NCI-H82 treated with DMSO at 0.1 percent for 48 hours (cell line): Measurements from ENCODE around the gene ADGRG3.
"Not testable (repeated sequence)": the region's sequence is repeated elsewhere in the genome, so short reads cannot be mapped to it uniquely, and the experiment has no call there.

Experiments
- DNase-seq: peaks from one replicate; lab custom pipeline; 2025; ENCODE audit not compliant: unreplicated experiment; lab: John Stamatoyannopoulos, UW

Gene ADGRG3

DNA sequence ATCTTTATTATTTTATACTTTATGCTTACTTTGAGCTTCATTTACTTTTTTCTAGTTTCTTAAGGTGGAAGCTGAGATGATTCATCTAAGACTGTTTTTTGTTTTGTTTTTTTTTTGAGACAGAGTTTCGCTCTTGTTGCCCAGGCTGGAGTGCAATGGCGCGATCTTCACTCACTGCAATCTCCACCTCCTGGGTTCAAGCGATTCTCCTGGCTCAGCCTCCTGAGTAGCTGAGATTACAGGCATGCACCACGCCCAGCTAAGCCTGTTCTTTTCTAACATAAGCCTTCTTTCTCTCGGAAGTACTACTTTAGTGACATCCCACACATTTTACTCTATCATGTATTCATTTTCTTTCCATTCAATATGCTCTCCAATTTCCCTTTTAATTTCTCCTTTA is 44.5 kb downstream of the ADGRG3 start:
- DNase-seq: not testable (repeated sequence)

DNA sequence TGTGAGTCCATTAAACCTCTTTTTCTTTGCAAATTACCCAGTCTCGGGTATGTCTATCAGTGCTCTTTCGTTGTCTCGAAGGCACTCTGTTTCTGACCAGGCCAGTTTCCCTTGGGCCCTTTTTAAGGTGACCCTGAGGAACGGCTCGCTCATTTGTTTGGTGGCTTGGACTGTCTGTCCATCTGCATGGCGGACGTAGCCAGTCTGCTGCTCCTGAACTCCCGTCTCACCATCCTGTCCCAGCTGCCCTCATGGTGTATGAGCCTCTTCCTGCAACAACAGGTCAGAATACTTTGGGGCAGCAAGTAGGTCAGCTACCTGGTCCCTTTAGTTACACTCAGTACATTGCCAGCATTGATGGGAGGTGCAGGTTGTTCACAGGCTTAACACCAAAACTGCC is 45.5 kb downstream of the ADGRG3 start:
- no peak for DNase-seq

DNA sequence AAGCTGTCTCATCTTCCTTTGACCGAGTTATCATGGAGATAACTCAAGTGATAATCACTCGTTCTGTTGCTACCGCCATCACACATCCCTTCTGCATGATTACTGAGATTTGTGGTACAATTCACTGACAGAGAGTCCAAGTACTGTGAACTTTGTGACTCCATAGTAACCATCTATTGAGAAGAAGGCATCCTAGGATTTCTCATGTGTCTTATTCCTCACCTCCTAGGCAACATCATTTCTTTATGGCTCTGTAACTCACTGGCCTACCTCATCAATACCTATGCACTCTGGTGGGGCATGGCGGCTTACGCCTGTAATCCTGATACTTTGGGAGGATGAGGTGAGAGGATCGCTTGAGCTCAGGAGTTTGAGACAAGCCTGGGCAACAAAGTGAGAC is 45.9 kb downstream of the ADGRG3 start:
- no peak for DNase-seq

DNA sequence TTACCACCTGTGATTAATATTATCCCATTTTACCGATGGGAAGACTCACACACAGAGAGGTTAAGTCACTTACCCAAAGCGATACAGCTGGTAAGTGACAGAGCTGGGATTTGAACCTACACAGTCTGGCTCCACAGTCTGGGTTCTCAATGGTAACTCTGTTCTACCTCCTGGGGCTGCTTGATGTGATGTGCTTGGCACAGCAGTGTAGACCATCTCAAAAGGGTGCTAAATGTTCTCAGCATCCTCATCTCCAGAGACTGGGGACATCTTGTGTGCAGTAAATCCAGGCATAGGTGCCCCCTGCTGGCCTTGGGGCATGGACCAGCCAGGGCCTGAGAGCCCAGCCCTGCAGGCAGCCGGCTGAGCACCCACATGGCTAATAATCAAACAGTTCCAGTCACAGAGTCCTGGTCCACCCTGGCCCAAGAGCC is 52.1 kb downstream of the ADGRG3 start:
- no peak for DNase-seq

DNA sequence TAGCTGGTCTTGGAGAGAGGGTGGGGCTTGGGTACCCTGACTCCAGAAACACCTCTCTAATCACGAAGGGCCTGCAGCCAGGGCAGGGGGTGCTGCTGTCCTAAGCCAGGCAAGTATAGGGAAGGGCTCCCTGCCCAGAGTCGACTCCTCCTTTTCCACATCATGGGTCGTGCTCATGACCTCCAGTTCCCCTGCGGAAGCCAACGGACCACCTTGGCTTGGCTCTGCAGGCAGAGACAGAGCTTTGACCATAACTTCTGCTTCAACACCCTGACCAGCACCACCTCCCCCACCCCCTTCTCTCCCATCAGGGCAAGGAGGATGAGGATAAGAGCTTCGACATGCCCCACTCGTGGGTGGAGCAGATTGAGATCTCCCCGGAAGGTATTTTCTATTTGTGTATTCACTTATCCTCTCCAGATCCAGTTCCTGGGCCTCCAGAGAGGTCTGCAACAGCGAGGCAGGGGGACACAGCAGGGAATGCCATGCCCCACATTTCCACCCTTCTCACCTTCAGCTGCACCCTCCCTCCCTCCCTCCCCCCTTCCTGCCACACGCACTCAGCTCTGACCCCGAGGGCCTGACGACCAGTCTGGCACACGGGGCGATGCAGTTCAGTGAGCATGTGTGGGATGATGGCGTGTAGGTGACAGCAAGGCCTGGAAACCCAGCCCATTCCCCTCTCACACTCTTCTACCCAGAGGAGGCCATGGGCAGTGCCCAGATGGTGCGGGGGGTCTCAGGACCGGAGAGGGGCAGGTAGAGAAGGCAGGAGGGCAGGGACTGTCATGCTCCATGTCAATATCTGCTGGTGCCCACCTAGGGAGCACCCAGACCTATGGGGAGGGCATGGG is 53.5 kb downstream of the ADGRG3 start:
- DNase-seq: no peak

DNA sequence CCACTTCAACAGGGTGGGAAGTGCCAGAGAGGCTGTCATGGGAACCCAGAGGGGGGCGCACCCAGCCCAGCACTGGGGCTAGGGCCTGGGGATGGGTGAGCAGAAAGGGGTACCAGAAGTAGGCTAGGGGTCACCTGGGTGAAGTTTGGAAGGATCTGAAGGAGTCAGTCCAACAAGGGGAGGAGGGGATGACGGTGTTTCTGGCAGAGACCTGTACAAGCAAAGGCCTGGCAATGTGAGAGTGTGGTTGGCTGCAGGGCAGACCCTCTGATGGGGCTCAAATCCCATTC is 54.0 kb downstream of the ADGRG3 start:
- no peak for DNase-seq

DNA sequence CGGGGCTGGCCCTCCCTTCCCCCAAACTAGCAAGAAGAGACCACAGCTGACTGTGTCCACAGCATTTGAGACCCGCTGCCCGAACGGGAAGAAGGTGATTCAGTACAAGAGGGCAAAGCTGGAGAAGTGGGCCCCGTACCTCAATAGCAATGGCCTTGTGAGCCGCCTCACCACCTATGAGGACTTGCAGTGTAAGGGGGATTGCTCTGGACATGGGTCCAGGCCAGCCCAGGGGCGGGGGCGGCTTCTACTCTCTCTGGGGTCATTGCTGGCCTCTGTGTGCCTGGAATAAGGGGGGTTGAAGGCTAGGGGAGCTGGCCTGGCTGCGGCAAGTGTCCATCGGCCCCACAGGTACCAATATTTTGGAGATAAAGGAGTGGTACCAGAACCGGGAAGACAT is 54.5 kb downstream of the ADGRG3 start:
- no peak for DNase-seq

DNA sequence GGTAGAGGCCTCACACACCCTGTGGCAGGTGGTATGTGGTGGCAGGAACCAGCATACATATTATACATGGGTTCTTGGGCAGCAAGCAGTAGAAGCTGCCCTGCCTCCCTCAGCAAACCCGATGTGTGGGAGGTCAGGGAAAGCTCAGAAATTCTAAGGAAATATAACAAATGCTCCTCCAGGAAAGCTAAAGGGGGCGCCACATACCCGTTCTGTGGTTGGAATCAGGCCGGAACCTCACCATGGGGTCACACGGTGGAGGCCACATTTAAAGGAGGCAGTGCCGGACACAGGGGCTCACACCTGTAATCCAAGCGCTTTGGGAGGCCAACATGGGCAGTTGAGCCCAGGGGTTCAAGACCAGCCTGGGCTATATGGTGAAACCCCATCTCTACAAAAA is 55.1 kb downstream of the ADGRG3 start:
- no peak for DNase-seq

DNA sequence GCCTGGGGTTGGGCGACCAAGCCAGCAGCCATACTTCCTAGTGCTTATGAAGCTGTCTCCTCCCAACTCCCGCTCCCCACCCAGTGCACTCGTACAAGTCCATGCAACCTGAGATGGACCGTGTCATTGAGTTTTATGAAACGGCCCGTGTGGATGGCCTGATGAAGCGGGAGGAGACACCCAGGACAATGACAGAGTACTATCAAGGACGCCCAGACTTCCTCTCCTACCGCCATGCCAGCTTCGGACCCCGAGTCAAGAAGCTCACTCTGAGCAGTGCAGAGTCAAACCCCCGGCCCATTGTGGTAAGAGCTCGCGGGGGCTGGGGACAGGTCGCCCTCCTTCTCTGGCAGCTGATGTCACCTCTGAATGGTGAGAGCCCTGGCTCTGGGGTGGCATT is 56.4 kb downstream of the ADGRG3 start:
- DNase-seq: no peak

DNA sequence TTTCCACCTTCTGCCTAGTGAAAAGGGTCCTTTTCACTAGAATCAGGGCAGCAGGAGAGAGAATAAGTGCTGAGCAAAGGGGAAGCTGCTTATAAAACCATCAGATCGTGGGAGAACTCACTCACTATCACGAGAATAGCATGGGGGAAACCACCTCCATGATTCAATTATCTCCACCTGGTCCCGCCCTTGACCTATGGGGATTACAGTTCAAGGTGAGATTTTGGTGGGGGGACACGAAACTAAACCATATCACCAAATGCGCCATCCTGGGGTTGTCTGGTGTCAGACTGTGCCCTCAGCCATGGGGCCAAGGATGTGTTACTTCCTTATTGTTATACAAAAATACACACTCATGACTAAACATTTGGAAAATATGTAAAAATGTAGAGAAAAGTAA is 57.0 kb downstream of the ADGRG3 start:
- no peak for DNase-seq

DNA sequence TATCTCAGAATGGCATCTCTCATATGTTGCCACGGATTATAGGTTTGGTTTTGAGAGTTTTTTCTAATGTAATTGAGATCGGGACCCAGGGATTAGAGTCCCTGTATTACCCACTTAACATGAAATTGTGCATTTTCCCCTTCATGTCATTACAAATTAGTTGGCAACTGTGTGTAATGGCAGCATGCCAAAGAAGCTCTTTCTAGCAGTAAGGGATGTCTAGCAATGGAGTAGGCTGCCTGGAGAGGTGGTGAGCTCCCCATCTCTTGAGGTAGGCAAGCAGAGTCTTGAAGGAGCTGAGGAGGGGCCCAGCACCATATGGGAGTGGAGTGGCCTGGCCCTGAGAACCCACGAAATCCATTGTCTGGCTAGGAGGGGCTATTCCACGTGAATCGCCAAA is 57.4 kb downstream of the ADGRG3 start:
- no peak for DNase-seq

DNA sequence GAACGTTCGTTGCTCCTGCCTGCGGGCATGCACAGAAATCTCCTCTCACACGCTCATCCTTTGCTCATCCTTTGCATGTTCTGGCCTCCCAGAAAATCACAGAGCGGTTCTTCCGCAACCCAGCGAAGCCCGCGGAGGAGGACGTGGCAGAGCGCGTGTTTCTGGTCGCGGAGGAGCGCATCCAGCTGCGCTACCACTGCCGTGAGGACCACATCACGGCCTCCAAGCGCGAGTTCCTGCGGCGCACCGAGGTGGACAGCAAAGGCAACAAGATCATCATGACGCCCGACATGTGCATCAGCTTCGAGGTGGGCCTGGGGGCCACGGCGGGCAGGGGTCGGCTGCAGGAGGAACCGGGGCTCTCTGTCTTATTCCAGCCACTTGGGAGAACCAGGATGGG is 57.9 kb downstream of the ADGRG3 start:
- no peak for DNase-seq

DNA sequence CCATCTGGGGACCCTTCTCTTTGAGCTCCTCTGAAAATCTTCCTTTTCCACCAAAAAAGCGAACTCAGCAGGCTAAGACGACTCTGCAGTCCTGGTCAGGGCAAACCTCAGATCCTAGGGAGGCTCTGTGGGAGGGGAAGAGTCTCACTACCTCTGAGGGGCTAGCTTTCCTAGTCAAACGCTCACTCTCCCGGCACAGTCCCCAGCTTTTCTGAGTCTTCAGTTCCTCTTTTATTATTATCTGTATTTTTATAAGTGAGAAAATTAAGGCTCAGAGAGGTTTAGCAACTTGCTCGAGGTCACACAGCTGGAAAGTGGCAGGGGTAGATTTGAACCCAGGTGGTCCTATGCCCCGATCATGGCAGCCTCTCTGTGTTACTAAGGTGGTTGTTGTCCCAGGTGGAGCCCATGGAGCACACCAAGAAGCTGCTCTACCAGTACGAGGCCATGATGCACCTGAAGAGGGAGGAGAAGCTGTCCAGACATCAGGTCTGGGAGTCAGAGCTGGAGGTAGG is 58.4 kb downstream of the ADGRG3 start:
- DNase-seq: no peak

DNA sequence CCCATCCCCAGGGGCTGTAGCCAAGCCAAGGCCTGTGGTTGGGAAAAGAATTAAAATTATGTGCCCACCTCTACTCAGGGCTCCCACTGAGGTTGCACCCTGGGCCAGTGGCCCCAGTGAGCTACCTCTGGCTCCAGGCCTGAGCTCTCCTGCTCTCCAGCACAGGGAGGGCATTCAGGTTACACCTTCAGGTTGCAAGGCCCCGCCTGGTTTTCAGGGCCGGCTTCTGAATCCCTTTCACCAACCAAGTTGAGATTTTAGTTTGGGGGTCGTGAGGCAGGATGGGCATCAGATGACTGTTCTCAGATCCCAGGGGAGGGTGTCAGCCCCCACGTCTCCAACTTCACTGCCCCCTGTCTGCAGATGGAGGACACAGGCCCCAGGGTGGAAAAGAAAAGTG is 59.5 kb downstream of the ADGRG3 start:
- no peak for DNase-seq

DNA sequence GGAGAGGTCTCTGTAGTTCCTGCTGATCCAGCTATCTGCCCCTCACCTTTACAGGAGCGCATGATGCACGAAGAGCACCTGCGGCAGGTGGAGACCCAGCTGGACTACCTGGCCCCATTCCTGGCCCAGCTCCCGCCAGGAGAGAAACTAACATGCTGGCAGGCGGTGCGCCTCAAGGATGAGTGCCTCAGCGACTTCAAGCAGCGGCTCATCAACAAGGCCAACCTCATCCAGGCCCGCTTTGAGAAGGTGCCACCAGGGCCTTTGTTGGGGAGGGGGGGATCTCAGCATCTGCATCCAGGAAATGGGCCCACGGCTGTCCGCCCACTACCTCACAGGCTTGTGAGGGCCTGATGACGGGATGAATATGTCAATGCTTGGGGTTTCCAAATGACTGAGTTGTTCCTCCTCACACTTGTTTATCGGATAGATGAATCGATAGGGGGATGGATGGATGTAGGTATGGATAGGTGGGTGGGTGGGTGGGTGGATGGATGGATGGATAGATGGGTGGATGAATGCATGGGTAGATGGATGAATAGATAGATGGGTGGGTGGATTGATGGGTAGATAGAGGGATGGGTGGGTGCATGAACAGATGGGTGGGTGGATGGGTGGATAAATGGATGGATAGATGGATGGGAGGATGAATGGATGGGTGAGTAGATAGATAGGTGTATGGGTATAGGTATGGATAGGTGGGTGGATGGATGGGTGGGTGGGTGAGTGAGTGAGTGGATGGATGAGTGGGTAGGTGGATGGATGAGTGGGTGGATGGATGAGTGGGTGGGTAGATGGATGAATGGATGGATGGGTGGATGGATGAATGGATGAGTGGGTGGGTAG is 60.5 kb downstream of the ADGRG3 start:
- no peak for DNase-seq

DNA sequence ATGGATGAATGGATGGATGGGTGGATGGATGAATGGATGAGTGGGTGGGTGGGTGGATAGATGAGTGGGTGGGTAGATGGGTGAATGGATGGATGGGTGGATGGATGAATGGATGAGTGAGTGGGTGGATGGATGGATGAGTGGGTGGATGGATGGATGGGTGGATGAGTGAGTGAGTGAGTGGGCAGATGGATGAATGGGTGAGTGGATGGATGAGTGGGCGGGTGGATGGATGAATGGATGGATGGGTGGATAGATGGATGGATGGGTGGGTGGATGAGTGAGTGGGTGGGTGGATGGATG is 61.0 kb downstream of the ADGRG3 start:
- no peak for DNase-seq

DNA sequence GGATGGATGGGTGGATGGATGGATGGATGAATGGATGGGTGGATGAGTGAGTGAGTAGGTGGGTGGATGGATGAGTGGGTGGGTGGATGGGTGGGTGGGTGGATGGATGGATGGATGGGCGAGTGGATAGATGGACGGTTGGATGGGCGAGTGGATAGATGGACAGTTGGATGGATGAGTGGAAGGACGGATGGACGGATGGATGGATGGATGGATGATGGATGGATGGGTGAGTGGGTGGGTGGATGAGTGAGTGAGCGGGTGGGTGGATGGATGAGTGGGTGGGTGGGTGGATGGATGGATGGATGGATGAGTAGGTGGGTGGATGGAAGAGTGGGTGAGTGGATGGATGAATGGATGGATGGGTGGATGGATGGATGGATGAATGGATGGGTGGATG is 61.7 kb downstream of the ADGRG3 start:
- not testable (repeated sequence) for DNase-seq

DNA sequence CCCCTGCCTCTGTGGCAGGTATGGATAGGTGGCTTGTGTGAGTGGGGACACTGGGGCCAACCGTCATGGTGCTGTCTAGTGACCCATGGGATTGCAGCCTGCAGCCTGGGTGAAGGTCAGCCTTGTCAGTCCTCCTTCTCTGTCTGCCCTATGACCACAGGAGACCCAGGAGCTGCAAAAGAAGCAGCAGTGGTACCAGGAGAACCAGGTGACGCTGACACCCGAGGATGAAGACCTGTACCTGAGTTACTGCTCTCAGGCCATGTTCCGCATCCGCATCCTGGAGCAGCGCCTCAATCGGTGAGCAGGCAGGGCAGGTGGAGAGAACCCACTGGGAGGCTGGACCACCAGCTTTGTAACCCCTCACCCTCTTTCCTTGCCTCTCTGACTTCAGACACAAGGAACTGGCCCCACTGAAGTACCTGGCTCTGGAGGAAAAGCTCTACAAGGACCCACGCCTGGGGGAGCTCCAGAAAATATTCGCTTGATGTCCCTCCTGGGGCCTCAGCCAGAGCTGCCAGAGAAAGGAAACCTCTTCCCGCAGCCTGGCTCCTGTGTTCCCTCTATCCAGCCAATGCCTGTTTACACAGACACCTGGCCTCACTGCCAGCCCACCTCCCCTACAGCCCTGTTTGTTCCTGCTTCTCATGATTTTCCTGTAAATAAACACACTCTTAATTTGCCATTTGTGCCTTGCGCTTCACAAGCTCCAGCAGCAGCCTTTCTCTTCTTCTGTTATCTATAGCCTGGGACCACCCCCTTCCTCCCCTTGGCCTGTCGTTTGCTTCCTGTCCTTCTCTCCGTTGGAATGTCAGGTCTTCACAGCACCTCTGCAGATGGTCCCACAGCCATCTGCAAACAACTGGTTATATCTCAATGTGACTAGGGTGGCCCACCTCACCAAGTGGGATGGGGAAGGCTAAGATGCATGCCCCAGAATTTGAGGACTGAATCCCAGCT is 62.9 kb downstream of the ADGRG3 start:
- DNase-seq: no peak

DNA sequence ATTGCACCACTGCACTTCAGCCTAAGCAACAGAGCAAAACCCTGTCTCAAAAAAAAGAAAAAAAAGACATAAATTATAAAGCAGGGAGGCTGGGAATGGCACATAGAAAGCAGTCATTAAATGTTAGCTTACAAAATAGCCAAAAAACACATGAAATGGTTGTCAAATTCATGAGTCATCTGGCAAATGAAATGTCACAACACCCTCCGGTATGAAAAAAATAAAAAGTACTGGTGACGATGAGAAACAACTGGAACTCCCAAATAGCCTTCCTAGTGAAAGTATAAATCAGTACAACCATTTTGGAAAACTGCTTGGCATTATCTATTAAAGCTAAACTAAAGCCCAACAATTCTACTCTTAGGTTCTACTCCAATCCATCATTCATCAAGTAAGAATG is 63.9 kb downstream of the ADGRG3 start:
- DNase-seq: no peak

DNA sequence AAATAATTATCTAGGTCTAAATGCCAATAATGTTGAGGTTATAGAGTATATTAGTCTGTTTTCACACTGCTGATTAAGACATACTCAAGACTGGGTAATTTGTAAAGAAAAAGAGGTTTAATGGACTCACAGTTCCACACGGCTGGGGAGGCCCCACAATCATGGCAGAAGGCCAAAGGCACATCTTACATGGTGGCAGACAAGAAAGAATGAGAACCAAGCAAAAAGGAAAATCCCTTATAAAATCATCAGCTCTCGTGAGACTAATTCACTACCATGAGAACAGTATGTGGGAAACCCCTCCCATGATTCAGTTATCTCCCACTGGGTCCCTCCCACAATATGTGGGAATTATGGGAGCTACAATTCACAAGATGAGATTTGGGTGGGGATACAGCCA is 64.6 kb downstream of the ADGRG3 start:
- DNase-seq: no peak

DNA sequence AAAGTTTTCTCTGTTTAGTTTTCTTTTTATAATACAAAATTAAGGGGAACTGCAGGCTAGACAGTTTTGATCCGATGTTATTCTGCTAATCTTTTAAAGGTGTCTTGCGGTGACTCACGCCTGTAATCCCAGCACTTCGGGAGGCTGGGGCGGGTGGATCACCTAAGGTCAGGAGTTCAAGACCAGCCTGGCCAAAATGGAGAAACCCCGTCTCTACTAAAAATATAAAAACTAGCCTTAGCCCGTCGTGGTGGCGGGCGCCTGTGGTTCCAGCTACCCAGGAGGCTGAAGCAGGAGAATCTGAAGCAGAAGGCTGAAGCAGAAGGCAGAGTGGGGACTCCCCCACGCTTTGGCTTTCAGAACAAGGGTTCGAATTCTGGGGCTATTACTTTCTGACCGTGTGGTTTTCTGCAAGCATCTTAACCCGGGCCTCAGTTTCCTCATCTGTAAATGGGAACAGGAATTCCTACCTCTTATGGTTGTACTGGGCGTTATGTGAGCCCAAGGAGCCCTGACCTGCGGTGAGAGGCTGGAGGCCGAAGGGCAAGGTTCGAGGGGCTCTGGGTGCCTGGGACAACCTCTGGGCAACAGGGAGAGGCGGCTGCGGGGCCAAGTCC is 66.3 kb downstream of the ADGRG3 start:
- no peak for DNase-seq
